Left ventricle myocardium superior (tissue), 1 donor: ENCODE data around the gene ARRDC4. TPM values are rescaled to one million over a fixed set of nuclear protein-coding genes. Genes with fewer than 3 reads are reported as not detected.
A peak's percentile ranks its signal among the peaks of the same experiment; 100 is the strongest.

ENCODE experiments used
- ATAC-seq: fragments of 200-7000 bp; cut with Tn5 transposase; one replicate; pipeline ENCODE4 v1.9.1; 2020; ENCODE audit warnings: mild to moderate bottlenecking, moderate library complexity
- DNase-seq: peaks from one replicate; pipeline ENCODE4 v3.0.0-alpha.2; 2020
- intact Hi-C: fragments of 100-400 bp; cut with micrococcal nuclease; formaldehyde crosslinking; loops from one replicate; pipeline ENCODE4 v1.11.0; 2022
- total RNA-seq: library from RNA; stranded (reverse); fragmentation: NEBNext Ultra II Directional; extraction: Animal tissue kit (Norgen Biotek cat#: 25700); gene quantifications from one replicate; pipeline ENCODE4 v1.2.1, GENCODE V29; 2021
- donor health status: DM: no; HTN: yes; CAD: no; lungs with severe emphysema.

The ARRDC4 gene
- total RNA-seq, 1 donor from 2014 or later: 15.8 TPM

- intact Hi-C loops: no loop called here
- ATAC-seq (peak; percentile 55), DNase-seq (no peak)
Measured at GRCh38 chr15:97993310-97993738, 32.8 kb downstream of the ARRDC4 start.

DNA sequence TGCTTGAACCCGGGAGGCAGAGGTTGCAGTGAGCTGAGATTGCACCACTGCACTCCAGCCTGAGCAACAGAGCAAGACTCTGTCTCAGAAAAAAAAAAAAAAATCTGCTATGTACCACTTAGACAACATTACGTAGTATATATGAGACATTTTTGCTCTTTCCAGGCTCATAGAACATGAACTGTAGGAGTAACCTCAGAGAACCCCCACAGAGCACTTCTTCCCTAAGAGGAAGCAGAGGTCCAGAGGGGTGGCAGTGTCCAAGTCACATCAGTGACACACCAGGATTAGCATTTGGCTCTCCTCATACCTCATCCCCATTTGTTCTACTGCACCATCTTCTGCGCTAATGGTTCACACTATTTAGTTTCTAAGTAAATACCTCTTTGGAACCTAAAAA, 33.7 kb downstream of the ARRDC4 start:
- intact Hi-C loops: no loop called here
- ATAC-seq (no peak), DNase-seq (no peak)

DNA sequence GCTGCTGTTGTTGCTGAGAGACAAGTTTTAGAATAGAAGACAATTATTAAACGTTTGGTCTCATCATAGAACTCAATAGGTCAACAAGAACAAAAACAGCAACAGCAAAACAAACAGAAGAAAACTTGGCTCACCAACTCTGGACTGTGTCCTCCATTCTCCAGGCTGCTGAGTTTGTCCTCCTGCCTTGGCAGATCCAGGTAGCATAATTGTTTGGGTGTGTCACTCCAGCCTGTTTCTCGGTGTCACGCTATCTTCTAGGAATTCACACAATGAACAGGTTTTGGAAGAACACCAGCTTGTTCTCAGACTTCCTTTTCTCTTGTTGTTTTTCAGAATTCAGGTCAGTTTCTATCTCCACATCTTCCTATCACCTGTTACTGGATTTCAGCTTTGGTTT, 34.7 kb downstream of the ARRDC4 start:
- ATAC-seq: no peak
- intact Hi-C loops: no loop called here
- no peak for DNase-seq

DNA sequence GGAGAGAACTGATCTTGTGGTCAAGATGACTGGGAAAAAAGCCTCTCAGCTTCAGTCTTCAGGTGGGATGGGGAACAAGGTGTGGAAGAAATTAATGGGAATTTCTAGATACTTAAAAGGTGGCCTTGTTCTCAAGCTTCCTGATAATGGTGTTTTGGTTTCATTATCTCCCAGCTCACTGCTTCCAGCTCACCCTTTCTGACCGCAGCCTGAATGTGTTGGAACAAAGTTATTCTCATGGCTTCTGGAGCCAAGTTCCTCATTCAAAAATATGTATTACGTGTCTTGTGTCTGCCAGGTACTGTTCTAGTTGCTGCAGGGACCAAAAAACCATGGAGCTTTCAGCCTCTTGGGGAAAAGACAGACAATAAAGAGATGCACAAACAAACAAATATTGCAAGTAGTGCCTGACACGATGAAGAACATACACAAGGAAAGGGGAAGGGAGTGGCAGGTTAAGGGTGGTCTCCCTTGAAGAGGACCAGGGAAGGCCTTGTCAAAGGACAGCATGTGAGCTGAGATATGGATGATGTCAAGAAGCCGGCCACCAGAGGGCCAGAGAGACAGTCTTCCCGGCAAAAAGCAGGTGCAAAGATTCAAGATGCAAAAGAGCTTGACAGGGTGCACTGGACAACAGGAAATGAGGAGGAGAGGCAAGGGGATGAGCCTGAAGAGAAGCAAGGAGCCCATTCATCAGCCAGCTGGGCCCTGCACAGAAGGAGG, 35.5 kb downstream of the ARRDC4 start:
- peak; percentile 29 for DNase-seq
- no peak for ATAC-seq
- intact Hi-C loops: no loop called here

DNA sequence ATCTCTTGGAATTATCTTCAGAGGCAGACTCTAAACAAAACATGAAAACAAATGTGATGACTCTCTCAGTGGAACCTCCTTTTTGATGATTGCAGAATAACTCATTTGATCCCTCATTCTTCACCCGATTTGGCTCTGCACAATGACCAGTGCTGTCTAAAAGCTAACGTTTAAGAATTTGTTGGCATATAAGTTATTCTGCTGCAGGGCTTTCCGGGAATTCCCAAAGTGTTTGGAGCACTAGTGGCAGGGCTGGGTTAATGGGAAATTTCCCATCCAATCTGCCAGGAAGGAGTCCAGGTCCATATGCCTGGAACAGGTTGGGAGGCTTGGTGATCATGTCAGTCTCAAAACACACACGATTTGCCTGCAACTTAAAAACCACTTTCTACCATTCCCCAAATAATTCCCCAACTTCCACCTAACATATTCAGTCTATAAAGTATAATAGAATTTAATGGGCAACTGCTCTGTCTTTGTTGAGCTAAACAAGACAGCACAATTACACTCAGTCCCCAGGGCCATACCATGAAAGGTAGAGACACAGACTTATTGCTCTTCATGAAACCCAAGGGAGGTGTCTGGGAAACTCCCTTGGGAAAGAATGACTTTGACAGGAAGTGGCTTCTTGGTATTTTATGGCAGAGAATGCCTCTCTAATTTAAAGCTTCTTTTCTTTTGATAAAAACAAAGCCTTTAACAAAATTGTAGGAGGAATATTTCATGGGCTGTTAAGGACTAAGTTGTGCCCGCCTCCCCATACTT, 38.0 kb downstream of the ARRDC4 start:
- ATAC-seq: no peak
- intact Hi-C loops: no loop called here

GRCh38 chr15:98000249-98001203, 40.0 kb downstream of the ARRDC4 start:
- DNase-seq (no peak), ATAC-seq (no peak)
- intact Hi-C loops: no loop called here

More for the DNA sequence above, 38.0 kb downstream of the ARRDC4 start:
- DNase-seq: no peak

DNA sequence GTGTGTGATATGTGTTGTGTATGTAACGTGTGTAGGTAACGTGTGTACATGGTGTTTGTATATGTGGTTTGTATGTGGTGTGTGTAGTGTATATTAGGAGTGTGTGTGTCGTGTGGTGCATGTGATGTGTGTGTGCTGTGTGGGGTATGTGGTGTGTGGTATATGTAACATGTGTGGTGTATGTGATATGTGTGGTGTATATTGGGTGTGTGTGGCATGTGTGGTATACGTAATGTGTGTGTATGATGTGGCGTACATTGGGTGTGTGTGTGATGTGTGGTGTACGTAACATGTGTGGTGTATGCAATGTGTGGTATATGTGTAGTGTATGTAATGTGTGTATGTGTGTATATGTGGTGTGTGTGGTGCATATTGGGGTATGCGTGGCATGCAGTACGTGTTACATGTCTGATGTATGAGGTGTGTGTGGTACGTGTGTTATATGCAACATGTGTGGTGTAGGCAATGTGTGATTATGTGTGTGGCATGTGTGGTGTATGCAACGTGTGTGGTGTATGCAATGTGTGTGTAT, 41.2 kb downstream of the ARRDC4 start:
- no peak for ATAC-seq
- intact Hi-C loops: no loop called here
- DNase-seq: no peak

GRCh38 chr15:98002419-98002818, 41.9 kb downstream of the ARRDC4 start:
- intact Hi-C loops: no loop called here
- DNase-seq: no peak
- no peak for ATAC-seq

DNA sequence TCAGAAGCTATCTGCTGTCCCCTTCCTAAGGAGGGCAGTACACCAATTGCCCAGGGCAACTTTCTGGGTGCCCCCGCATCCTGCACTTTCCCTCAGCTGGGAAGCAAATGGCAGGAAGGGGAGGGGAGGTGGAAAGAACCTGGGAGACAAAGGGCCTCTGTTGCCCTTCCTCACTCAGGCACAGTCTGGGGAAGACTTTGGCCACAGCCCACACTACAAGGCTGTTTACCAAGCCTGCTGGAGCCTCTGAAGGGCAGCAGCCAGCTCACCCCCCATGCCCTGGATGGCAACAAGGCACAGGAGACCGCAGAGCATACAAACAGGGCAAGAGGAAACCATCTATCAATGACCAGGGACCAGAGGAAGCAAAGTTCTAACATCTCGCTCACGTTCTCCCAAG, 42.4 kb downstream of the ARRDC4 start:
- ATAC-seq: no peak
- intact Hi-C loops: no loop called here
- no peak for DNase-seq

DNA sequence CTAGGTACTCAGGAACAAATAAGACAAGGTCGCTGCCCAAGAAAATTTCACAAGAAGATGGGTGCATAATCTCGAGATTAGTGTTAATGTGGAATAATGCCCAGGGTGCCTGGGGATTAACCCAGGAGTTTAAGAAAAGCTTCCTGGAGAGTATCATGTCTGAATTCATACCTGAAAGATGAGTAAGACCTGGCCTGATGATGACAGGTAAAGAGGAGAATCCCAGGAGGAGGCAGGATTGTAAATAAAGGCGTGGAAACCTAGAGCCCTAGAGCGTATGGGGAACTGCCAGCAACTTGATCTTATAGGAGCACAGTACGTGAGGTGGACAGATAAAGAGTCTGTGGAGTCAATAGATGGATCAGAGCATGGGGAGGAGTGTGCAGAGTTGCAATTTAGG, 43.0 kb downstream of the ARRDC4 start:
- DNase-seq: no peak
- no peak for ATAC-seq
- intact Hi-C loops: no loop called here

DNA sequence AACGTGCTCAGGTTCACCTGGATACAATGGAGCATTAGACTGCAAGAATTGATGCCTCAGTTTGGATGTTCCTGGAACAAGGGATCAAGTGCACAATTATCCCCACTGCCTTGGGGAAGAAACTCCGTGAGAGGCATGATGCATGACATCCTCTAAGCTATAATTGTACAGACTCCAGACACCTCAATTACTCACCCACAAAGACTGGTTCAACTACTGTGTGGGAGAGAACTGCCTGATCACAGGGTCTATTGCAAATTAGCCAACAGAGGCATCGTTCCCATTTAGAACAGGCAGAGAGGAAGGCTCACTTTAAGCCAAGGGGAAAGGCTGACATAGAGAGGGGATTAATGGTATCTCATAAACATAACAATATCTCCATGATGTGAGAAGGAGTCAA, 43.5 kb downstream of the ARRDC4 start:
- intact Hi-C loops: no loop called here
- ATAC-seq (no peak), DNase-seq (no peak)

DNA sequence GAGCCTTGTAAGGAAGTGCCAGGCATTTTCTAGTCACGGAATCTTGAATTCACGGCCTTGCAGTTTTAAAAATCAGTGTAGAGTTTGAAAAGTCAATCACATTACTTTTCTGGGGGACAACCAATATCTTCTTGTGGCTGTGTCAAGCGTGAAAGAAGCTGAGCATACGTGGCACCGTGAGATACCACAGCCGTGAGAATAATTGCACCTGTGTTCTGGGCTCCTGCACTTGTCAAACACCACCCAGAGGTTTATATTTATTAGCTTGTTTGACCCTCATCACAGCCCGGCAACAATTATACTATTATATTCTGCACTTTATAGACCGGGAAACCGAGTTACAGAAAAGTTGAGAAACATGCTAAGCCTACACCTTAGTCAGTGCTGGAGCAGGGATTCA, 45.2 kb downstream of the ARRDC4 start:
- no peak for ATAC-seq
- intact Hi-C loops: no loop called here
- DNase-seq: no peak

GRCh38 chr15:98009169-98009568, 48.7 kb downstream of the ARRDC4 start:
- no peak for DNase-seq

DNA sequence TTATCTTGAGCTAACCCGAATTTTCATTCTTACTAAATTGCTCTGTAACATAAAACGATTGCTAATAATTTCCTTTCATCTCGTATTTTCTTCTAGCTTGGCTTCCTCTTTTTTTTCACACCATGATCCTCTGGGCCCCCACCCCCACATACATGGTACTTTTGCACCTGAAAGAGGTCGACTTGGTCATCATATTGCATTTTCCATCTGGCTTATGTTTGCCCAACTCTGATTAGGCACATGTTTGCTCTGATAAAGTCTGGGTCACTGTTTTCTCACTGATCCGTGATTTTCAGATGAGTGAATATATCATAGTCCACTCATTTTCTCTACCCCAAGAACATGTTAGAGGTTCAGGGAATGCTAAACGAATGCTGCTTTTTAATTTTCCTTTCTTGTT, 49.5 kb downstream of the ARRDC4 start:
- no peak for DNase-seq
- no peak for ATAC-seq
- intact Hi-C loops: no loop called here

More at GRCh38 chr15:98009169-98009568, 48.7 kb downstream of the ARRDC4 start:
- intact Hi-C loops: no loop called here
- ATAC-seq: no peak

DNA sequence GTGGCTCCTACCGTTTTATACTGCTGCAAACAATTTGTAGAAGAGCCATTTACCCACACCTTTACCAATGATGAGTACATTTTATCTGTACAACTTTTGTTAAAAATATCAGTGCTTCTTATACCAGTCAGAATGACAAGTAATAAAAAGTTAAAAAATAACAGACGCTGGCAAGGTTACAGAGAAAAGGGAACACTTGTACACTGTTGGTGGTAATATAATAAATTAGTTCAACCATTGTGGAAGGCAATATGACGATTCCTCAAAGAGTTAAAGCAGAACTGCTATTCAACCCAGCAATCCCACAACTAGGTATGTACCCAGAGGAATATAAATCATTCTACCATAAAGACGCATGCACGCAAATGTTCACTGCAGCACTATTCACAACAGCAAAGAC, 51.9 kb downstream of the ARRDC4 start:
- no peak for ATAC-seq
- intact Hi-C loops: no loop called here

DNA sequence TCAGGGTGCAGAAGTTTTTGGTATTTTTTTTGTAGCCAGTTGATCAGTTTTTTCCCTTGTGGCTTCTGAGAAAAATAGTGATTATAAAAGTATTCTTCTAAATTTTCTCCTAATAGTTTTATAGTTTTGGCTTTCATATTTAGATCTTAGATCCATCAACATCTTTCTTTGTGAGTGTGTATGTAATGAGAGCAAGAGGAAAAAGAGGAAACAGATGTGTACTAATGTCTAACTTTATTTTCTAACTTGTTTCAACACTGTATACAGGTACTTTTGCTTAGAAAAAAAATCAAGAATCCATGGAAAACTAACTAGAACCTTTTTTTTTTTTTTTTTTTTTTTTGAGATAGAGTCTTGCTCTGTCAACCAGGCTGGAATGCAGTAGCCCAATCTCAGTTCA, 53.1 kb downstream of the ARRDC4 start:
- ATAC-seq: no peak
- intact Hi-C loops: no loop called here
- DNase-seq: no peak

More for the DNA sequence above, 51.9 kb downstream of the ARRDC4 start:
- DNase-seq: no peak

GRCh38 chr15:98017150-98017964, 56.9 kb downstream of the ARRDC4 start:
- intact Hi-C loops: no loop called here
- no peak for ATAC-seq
- no peak for DNase-seq

DNA sequence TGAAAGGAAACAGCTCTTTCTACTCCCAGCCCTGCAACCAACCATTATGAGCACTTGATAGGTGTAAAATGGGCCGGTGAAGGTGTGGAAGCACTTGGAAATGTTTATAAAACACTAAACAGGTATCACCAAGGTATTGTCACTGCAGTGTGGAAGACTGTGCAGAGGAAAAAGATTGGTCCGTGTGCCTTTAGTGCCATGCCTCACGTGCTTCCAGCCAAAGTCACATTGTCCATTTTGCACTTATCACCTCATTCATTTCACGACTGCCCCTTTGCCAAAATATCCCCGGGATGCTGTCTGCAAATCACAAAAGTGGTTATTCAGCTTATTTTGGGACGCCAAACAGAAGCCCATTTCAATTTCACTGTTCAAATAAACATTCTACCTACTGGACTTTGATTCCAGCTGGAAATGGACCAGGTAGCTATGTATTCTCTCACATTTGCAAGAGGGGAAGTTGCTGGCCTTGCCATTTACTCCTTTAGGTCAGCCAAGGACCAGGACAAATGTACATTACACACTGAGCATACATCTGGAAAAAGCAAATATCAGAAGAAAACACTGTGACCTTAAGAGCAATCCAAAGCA, 58.4 kb downstream of the ARRDC4 start:
- intact Hi-C loops: no loop called here
- ATAC-seq (no peak), DNase-seq (no peak)
